Measurements from ENCODE around the gene LYSMD4.

DNA sequence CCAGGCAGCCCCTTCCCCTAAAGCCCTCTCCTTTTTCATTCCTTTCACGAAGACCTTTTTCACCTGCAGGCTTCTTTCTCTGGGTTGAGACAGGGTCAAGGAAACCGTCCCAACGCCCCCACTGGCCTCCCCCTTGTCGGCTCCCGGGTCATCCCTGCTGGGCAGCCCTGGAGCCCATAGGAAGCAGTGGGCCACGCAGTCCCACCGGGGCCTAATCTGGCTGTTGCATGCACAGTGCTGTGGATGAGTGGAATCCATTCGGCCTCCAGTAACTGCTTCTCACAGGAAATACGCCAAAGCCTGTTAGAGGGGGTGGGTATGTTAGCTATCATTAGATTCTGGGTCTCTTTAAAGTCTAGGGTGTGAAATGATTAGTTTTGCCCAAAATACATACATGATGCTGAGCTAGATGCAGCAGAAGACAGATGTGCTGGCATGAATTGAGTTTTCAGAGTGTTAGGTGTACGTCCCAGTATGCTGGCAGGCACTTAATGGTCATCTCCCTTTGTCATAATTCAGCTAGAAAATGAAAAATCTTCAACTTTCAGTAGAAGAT, 16.6 kb downstream of the LYSMD4 start:
- TF ChIP-seq RARB (CRISPR knock-in tag; IDR thresholded peaks at IDR 0.05), result no peak
- TF ChIP-seq, protein P1, sequence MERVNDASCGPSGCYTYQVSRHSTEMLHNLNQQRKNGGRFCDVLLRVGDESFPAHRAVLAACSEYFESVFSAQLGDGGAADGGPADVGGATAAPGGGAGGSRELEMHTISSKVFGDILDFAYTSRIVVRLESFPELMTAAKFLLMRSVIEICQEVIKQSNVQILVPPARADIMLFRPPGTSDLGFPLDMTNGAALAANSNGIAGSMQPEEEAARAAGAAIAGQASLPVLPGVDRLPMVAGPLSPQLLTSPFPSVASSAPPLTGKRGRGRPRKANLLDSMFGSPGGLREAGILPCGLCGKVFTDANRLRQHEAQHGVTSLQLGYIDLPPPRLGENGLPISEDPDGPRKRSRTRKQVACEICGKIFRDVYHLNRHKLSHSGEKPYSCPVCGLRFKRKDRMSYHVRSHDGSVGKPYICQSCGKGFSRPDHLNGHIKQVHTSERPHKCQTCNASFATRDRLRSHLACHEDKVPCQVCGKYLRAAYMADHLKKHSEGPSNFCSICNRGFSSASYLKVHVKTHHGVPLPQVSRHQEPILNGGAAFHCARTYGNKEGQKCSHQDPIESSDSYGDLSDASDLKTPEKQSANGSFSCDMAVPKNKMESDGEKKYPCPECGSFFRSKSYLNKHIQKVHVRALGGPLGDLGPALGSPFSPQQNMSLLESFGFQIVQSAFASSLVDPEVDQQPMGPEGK (CRISPR knock-in tag; IDR thresholded peaks at IDR 0.05; ENCODE audit: borderline replicate concordance), result no peak
- no peak for TF ChIP-seq TCF4 (CRISPR knock-in tag; IDR thresholded peaks at IDR 0.05; ENCODE audit: borderline replicate concordance)
- no peak for TF ChIP-seq PPARA (CRISPR knock-in tag; IDR thresholded peaks at IDR 0.05; ENCODE audit: borderline replicate concordance)
- no peak for TF ChIP-seq ESRRG (CRISPR knock-in tag; IDR thresholded peaks at IDR 0.05)
- TF ChIP-seq, protein P2, sequence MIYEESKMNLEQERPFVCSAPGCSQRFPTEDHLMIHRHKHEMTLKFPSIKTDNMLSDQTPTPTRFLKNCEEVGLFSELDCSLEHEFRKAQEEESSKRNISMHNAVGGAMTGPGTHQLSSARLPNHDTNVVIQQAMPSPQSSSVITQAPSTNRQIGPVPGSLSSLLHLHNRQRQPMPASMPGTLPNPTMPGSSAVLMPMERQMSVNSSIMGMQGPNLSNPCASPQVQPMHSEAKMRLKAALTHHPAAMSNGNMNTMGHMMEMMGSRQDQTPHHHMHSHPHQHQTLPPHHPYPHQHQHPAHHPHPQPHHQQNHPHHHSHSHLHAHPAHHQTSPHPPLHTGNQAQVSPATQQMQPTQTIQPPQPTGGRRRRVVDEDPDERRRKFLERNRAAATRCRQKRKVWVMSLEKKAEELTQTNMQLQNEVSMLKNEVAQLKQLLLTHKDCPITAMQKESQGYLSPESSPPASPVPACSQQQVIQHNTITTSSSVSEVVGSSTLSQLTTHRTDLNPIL (CRISPR knock-in tag; IDR thresholded peaks at IDR 0.05; ENCODE audit: low read depth), result no peak
- TF ChIP-seq, protein P3, sequence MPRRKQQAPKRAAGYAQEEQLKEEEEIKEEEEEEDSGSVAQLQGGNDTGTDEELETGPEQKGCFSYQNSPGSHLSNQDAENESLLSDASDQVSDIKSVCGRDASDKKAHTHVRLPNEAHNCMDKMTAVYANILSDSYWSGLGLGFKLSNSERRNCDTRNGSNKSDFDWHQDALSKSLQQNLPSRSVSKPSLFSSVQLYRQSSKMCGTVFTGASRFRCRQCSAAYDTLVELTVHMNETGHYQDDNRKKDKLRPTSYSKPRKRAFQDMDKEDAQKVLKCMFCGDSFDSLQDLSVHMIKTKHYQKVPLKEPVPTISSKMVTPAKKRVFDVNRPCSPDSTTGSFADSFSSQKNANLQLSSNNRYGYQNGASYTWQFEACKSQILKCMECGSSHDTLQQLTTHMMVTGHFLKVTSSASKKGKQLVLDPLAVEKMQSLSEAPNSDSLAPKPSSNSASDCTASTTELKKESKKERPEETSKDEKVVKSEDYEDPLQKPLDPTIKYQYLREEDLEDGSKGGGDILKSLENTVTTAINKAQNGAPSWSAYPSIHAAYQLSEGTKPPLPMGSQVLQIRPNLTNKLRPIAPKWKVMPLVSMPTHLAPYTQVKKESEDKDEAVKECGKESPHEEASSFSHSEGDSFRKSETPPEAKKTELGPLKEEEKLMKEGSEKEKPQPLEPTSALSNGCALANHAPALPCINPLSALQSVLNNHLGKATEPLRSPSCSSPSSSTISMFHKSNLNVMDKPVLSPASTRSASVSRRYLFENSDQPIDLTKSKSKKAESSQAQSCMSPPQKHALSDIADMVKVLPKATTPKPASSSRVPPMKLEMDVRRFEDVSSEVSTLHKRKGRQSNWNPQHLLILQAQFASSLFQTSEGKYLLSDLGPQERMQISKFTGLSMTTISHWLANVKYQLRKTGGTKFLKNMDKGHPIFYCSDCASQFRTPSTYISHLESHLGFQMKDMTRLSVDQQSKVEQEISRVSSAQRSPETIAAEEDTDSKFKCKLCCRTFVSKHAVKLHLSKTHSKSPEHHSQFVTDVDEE (CRISPR knock-in tag; IDR thresholded peaks at IDR 0.05), result no peak
- TF ChIP-seq OSR1 (CRISPR knock-in tag; IDR thresholded peaks at IDR 0.05), result no peak
